MCF 10A (cell line): Measurements from ENCODE around the gene TMEM164. TPM values are rescaled to one million over a fixed set of nuclear protein-coding genes. Genes with fewer than 3 reads are reported as not detected.

Experiments
- BruUV-seq: library from RNA; stranded (reverse); fragments of 400-500 nt; replicated peaks from 2 replicates; lab custom pipeline; 2021; lab: Mats Ljungman, UMichigan
- CTCF ChIA-PET: fragments of 300-600 bp; sonication (Branson Sonifier 250); formaldehyde crosslinking; extraction: SDS; loops from one replicate; lab custom pipeline; 2021; ENCODE audit warnings: antibody characterized with exemption, inconsistent platforms; lab: Yijun Ruan, JAX
- POLR2A ChIA-PET: fragments of 300-600, 350-650 bp; sonication (Branson Sonifier 250); formaldehyde crosslinking; extraction: SDS; loops from one replicate; lab custom pipeline; 2020; ENCODE audit warnings: antibody characterized with exemption, inconsistent platforms; lab: Yijun Ruan, JAX
- DNase-seq: peaks from one replicate; pipeline ENCODE4 v3.0.0-alpha.2; 2018; ENCODE audit not compliant: unreplicated experiment
- H3K27ac Mint-ChIP-seq: one replicate; pipeline ENCODE4 v1.8.0; 2022; ENCODE audit warnings: mild to moderate bottlenecking, low read depth, mixed read lengths; ENCODE audit not compliant: unreplicated experiment
- H3K27me3 Mint-ChIP-seq: one replicate; pipeline ENCODE4 v1.8.0; 2022; ENCODE audit warnings: mixed read lengths; ENCODE audit not compliant: insufficient read depth, unreplicated experiment
- H3K36me3 Mint-ChIP-seq: one replicate; pipeline ENCODE4 v1.8.0; 2022; ENCODE audit warnings: mild to moderate bottlenecking, moderate library complexity, mixed read lengths; ENCODE audit not compliant: insufficient read depth, unreplicated experiment
- H3K4me1 Mint-ChIP-seq: one replicate; pipeline ENCODE4 v1.8.0; 2022; ENCODE audit warnings: mixed read lengths; ENCODE audit not compliant: insufficient read depth, unreplicated experiment
- H3K4me3 Mint-ChIP-seq: one replicate; pipeline ENCODE4 v1.8.0; 2022; ENCODE audit warnings: mild to moderate bottlenecking, moderate library complexity, mixed read lengths; ENCODE audit not compliant: unreplicated experiment
- H3K9me3 Mint-ChIP-seq: one replicate; pipeline ENCODE4 v1.8.0; 2022; ENCODE audit warnings: mixed read lengths; ENCODE audit not compliant: unreplicated experiment
- CTCF ChIP-seq: fragments of 200-600 bp; IDR thresholded peaks from one replicate; pipeline ENCODE4 v1.8.0; 2022; ENCODE audit warnings: antibody characterized with exemption, mild to moderate bottlenecking; ENCODE audit not compliant: unreplicated experiment
- intact Hi-C: fragments of 100-400 bp; cut with micrococcal nuclease; formaldehyde crosslinking; loops from 2 replicates; pipeline ENCODE4 v1.14.1; 2022
- total RNA-seq: library from RNA; stranded (reverse); gene quantifications from 2 replicates; pipeline ENCODE4 v1.2.3, GENCODE V29; 2022

TMEM164 gene
- total RNA-seq, 1 experiment from 2014 or later, result 39.2 TPM

GRCh38 chrX:110215411-110215810 is 212.5 kb downstream of the TMEM164 start:
- Mint-ChIP-seq H3K4me1 (peaks cover 26% of the 10 kb centered on the region), H3K4me3 (no peak overlapping the region), H3K9me3 (no peaks in the 10 kb centered on the region), H3K27ac (no peak overlapping the region), H3K27me3 (peaks cover 28% of the 10 kb centered on the region), H3K36me3 (no peaks in the 10 kb centered on the region)
- ChIA-PET POLR2A (no interaction called here), CTCF (no interaction called here)
- no peak for TF ChIP-seq CTCF
- no TSS peak for BruUV-seq
- no peak for DNase-seq
- intact Hi-C loops, result no loop called here

GRCh38 chrX:110216027-110216426 is 213.1 kb downstream of the TMEM164 start:
- BruUV-seq, result no TSS peak
- CTCF ChIA-PET, result no interaction called here

GRCh38 chrX:110218591-110218990 is 215.7 kb downstream of the TMEM164 start:
- peak; percentile 84 for DNase-seq

More at GRCh38 chrX:110216027-110216426, 213.1 kb downstream of the TMEM164 start:
- DNase-seq, result no peak
- Mint-ChIP-seq H3K36me3 (no peaks in the 10 kb centered on the region), H3K4me3 (no peak overlapping the region), H3K4me1 (peaks cover 21% of the 10 kb centered on the region), H3K27me3 (peaks cover 22% of the 10 kb centered on the region), H3K9me3 (no peaks in the 10 kb centered on the region), H3K27ac (no peak overlapping the region)
- no peak for TF ChIP-seq CTCF
- POLR2A ChIA-PET, result interaction anchor here (1.0 kb wide), 2 partner anchors 11 to 102 kb away, joined by 3 read pairs; partner anchors contain the start of gene AMMECR1
- intact Hi-C loops, result no loop called here

GRCh38 chrX:110219920-110220319 is 217.0 kb downstream of the TMEM164 start:
- BruUV-seq, result no TSS peak
- DNase-seq, result peak; percentile 45
- no peaks in the 10 kb centered on the region for H3K36me3 Mint-ChIP-seq
- H3K4me3 Mint-ChIP-seq, result no peak overlapping the region
- CTCF ChIA-PET, result interaction anchor here (1.0 to 1.6 kb wide), 3 partner anchors 9 to 189 kb away, joined by 3 to 5 read pairs (median 3); no protein-coding TSS in a partner anchor
- no peak for TF ChIP-seq CTCF
- peaks cover 17% of the 10 kb centered on the region for H3K4me1 Mint-ChIP-seq
- intact Hi-C loops, result no loop called here
- H3K9me3 Mint-ChIP-seq, result peaks cover 4% of the 10 kb centered on the region
- H3K27ac Mint-ChIP-seq, result no peak overlapping the region
- H3K27me3 Mint-ChIP-seq, result peaks cover 34% of the 10 kb centered on the region
- POLR2A ChIA-PET, result interaction anchor here (0.6 to 2.9 kb wide), 8 partner anchors 9 to 1024 kb away, joined by 3 to 15 read pairs (median 6); partner anchors contain the start of gene AMMECR1

More at GRCh38 chrX:110218591-110218990, 215.7 kb downstream of the TMEM164 start:
- CTCF ChIA-PET, result interaction anchor here (1.0 kb wide), 1 partner anchor 8 kb away, joined by 4 read pairs; no protein-coding TSS in a partner anchor
- no peak overlapping the region for H3K4me3 Mint-ChIP-seq
- peaks cover 21% of the 10 kb centered on the region for H3K4me1 Mint-ChIP-seq
- H3K9me3 Mint-ChIP-seq, result peaks cover 4% of the 10 kb centered on the region
- no peaks in the 10 kb centered on the region for H3K36me3 Mint-ChIP-seq
- no peak for TF ChIP-seq CTCF
- no TSS peak for BruUV-seq
- intact Hi-C loops, result no loop called here
- peaks cover 39% of the 10 kb centered on the region for H3K27me3 Mint-ChIP-seq
- POLR2A ChIA-PET, result interaction anchor here (0.6 to 2.9 kb wide), 8 partner anchors 8 to 188 kb away, joined by 3 to 15 read pairs (median 6); no protein-coding TSS in a partner anchor
- H3K27ac Mint-ChIP-seq, result no peak overlapping the region
